HG02588 (cell line): ENCODE data around the gene HYAL3.

Source experiments
- ATAC-seq: cut with Tn5 transposase; IDR thresholded peaks from one replicate; pipeline ENCODE4 v1.9.1; 2021; ENCODE audit warnings: mild to moderate bottlenecking, moderate library complexity; ENCODE audit not compliant: unreplicated experiment

Gene HYAL3

GRCh38 chr3:50298836-50299637 is at the start of gene HYAL3, which contains the start of gene NAA80:
TSS of gene HYAL3 (minus strand) at chr3:50299405. CDS start at chr3:50295602, 3,803 bp downstream.
TSS of gene NAA80 (minus strand) at chr3:50299405. CDS start at chr3:50297463, 1,942 bp downstream.
- ATAC-seq = peak; percentile 86

- no peak for ATAC-seq
Observed at GRCh38 chr3:50347187-50347813, 48.1 kb upstream of the HYAL3 start.

- ATAC-seq = no peak
Observed at GRCh38 chr3:50345586-50346234, 46.5 kb upstream of the HYAL3 start, which contains the start of gene ZMYND10. TSS of gene ZMYND10 (minus strand) at chr3:50345732. CDS start at chr3:50345579, 153 bp downstream.

- ATAC-seq = no peak
Observed at GRCh38 chr3:50345008-50345407, 45.8 kb upstream of the HYAL3 start.

GRCh38 chr3:50342813-50343633 is 43.8 kb upstream of the HYAL3 start:
- ATAC-seq = no peak

GRCh38 chr3:50341996-50342650 is 42.9 kb upstream of the HYAL3 start:
- no peak for ATAC-seq

- ATAC-seq = no peak
Observed at GRCh38 chr3:50341537-50341936, 42.3 kb upstream of the HYAL3 start.

GRCh38 chr3:50340448-50341329 is 41.5 kb upstream of the HYAL3 start, which contains the start of gene RASSF1:
TSS of gene RASSF1 (minus strand) at chr3:50340836. CDS start at chr3:50340805, 31 bp downstream.
- ATAC-seq = no peak

GRCh38 chr3:50340147-50340447 is 40.9 kb upstream of the HYAL3 start:
- no peak for ATAC-seq

GRCh38 chr3:50339485-50340146 is 40.4 kb upstream of the HYAL3 start:
- ATAC-seq = no peak

GRCh38 chr3:50338965-50339364 is 39.8 kb upstream of the HYAL3 start:
- no peak for ATAC-seq

- ATAC-seq = peak; percentile 73
Observed at GRCh38 chr3:50337175-50337861, 38.1 kb upstream of the HYAL3 start.

GRCh38 chr3:50336452-50337174 is 37.4 kb upstream of the HYAL3 start:
- peak; percentile 27 for ATAC-seq

- ATAC-seq = no peak
Observed at GRCh38 chr3:50334339-50335075, 35.3 kb upstream of the HYAL3 start.

- ATAC-seq = no peak
Observed at GRCh38 chr3:50333744-50334328, 34.6 kb upstream of the HYAL3 start.

- no peak for ATAC-seq
Observed at GRCh38 chr3:50331364-50331907, 32.2 kb upstream of the HYAL3 start.
